Activated gamma-delta T cell treated with Interleukin-2 at 50 U/mL for 16 hours (primary cell): Measurements from ENCODE around the gene HBA2.
"Not testable (repeated sequence)": the region's sequence is repeated elsewhere in the genome, so short reads cannot be mapped to it uniquely, and the experiment has no call there.

Source experiments
- DNase-seq: peaks from one replicate; pipeline ENCODE4 v3.0.0-alpha.2; 2020

HBA2 gene

DNA sequence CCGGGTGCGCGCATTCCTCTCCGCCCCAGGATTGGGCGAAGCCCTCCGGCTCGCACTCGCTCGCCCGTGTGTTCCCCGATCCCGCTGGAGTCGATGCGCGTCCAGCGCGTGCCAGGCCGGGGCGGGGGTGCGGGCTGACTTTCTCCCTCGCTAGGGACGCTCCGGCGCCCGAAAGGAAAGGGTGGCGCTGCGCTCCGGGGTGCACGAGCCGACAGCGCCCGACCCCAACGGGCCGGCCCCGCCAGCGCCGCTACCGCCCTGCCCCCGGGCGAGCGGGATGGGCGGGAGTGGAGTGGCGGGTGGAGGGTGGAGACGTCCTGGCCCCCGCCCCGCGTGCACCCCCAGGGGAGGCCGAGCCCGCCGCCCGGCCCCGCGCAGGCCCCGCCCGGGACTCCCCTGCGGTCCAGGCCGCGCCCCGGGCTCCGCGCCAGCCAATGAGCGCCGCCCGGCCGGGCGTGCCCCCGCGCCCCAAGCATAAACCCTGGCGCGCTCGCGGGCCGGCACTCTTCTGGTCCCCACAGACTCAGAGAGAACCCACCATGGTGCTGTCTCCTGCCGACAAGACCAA, at the start of gene HBA2:
TSS of gene HBA2 (plus strand) at position 503 of the 568 bp plus-strand sequence. CDS start at position 540, 37 bp downstream.
- not testable (repeated sequence) for DNase-seq

GRCh38 chr16:123558-124350, 48.9 kb upstream of the HBA2 start:
- not testable (repeated sequence) for DNase-seq

- DNase-seq = no peak
These were observed 47.7 kb upstream of the HBA2 start for GRCh38 chr16:125011-125410.

DNA sequence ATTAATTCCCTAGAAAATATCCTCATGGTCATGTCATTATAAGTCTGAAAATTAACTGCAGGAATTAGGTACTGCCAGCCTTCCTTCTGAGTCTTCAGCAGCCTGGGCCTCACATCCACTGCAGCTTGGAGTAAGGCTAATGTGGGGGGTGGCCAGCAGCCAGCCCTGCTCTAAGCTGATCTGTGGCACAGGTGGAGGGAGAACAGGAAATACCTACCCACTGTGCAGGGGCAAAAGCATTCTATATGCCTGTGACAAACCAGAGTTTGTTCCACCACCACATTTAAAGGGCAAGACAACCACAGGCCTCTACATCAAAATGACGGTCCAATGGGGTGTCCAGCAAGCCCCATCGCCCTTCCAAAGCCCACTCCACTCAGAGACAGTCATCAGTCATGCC, 43.6 kb upstream of the HBA2 start:
- DNase-seq = no peak

- no peak for DNase-seq
These were observed 42.0 kb upstream of the HBA2 start for GRCh38 chr16:130533-131173.

- no peak for DNase-seq
These were observed 40.6 kb upstream of the HBA2 start for GRCh38 chr16:132120-132519.

- DNase-seq = no peak
These were observed 39.0 kb upstream of the HBA2 start for GRCh38 chr16:133716-134115.

DNA sequence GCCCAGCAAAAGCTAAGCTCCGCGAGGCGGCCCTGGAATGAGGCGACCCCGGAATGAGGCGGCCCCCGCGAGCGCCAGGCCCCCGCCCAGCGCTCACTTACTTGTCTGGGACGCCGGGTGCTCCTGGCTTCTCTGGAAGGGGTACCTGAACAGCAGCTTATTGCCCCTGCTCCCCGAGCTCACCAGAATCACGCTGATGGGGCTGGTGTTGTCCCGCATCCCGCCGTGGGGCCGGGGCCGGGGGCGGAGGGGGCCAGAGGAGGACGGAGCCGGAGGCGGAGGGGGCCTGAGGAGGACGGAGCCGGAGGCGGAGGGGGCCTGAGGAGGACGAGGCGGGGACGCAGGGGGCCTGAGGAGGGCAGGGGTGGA, 34.6 kb upstream of the HBA2 start:
- peak; percentile 19 for DNase-seq

DNA sequence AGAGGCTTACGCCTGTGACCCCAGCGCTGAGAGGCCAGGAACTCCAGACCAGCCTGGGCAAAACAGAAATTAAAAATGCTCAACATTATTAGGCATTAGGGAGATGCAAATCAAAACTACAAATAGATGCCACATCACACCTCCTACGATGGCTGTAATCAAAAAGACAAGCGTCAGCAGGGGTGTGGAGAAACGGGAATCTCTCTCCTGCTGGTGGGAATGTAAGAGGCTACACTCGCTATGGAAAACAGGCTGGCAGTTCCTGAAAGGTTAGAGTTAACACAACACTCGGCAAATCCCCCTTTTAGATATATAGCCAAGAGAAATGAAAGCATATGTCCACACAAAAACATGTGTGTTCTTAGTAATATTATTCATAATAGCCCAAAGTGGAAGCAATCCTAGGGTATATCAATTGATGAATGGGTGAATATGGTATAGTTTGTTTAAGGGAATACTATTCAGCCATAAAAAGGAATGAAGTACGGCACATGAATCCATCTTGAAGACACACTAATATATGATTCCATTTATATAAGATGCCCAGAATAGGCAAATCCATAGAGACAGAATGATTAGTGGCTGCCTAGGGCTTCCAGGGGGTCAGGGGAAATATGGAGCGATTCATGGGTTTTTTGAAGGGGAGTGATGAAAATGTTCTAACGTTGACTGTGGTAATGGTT, 32.4 kb upstream of the HBA2 start:
- no peak for DNase-seq

GRCh38 chr16:142405-142967, 30.2 kb upstream of the HBA2 start:
- DNase-seq = no peak

DNA sequence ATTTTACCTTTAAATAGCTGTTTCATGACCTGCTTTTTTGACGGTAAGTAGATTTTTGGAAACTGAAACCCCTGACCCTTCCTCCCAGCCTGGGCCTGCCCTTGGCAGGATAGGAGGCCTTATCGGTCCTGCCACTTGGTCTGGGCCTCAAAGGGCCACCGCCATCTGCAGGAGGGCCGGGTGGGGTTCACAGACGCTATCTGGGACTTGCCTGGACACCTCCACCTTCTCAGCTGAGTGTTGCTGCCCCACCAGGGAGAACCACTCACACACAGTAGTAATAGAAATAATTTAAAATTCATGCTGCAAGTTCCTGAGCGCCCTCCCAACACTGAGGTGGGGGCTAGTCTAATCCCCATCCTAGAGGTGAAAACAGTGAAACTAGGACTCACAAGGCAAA, 29.6 kb upstream of the HBA2 start:
- no peak for DNase-seq

DNA sequence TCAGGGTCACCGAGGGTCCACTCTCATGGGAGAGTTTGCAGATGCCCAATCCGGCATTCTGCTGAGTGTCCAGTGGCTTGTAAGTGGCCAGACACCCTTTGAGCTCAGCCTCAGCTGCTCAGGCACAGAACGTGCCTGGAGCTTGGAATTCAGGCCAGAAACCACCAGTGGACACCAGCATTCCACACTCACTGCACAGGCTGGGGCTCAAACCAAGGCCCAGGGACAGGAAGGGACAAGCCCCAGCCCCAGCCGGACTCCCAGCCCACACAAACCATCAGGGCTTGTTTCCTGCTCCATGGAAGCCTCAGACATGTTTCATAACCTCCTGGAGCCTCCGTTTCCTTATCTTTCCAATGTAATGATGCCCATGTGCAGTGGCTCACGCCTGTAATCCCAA, 29.2 kb upstream of the HBA2 start:
- DNase-seq = no peak

DNA sequence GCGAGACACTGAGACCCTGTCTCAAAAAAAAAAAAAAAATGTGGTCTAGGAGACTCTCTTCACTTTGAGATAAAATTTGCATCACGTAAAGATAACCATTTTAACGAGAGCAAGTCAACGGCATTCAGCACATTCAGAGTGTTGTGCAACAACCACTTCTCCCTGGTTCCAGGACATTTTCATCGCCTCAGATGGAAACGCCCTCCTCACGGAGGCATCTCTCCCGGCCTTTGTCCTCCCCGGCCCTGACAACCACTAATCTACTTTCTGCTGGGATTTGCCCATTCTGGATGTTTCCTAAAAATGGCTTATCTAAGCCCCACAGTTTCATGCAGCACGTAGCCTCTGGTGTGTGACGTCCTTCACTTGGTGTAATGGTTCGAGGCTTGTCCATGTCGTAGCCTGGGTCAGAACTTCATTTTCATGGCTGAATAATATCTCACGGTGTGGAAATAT, 27.9 kb upstream of the HBA2 start:
- no peak for DNase-seq

DNA sequence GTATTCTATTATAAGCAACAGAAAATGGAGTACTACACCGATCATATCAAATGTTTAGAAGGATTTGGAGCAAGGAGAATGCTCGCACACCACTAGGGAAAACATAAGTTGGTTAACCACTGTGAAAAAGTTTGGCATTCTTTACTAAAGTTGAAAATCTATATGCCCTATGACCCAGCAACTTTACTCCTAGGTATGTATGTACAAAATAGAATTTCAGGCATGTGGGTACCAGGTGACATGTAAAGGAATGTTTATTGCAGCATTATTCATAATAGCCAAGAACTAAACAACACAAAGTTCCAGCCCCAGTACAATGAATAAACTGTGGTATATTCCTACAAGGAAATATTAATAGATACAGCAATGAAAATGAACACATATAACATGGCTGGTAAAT, 26.0 kb upstream of the HBA2 start:
- no peak for DNase-seq

DNA sequence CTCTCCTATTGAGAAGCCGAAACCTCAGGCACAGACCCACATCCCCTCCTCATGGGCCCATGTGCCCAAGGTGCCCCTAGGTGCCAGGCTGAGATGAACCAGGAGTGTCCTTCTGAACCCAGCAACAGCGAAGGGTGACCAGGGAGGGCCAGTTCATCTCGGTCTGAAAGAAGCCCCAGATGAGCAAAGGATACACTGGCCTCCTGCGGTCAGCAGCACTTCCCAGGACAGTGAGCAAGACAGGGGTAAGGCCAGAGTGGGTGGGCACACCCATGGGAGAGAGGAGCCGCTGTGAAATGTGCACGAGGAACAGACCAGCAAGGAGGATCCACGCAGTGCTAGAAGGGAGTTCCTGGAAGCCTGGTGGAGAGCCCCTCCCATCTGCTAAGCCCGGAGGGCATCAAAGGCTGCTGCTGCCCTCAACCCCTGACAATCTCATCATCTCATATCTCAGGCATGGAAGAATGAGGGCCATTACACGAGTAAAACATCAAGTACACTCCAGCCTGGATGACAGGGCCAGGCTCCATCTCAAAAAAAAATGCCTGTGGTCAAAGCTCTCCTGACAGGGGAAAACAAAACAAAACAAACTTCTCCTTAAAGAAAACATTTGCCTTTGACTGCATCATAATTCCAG, 23.5 kb upstream of the HBA2 start:
- no peak for DNase-seq

- no peak for DNase-seq
These were observed 20.2 kb upstream of the HBA2 start, which contains the start of gene HBZ for GRCh38 chr16:152141-153128. Gene HBZ (plus strand): TSS chr16:152644. CDS start chr16:152910, 266 bp downstream.

DNA sequence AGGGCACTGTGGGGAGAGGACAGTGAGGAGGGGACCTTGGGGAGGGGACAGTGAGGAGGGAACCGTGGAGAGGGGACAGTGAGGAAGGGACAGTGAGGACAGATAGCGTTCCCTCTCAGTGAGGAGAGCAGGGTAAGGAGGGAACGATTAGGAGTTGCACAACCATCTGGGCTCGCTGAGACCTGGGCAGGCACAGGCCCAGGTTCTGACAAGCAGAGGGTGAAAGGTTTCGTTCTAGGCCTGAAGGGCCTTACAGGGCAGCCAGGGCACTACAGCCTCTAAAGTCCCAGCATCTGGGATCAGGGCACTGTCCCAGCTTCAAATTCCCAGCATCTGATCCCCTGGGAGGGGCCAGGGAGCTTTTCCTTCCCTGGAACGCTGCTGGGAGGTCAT, 19.6 kb upstream of the HBA2 start:
- not testable (repeated sequence) for DNase-seq

- not testable (repeated sequence) for DNase-seq
These were observed 19.0 kb upstream of the HBA2 start for GRCh38 chr16:153550-154216.

DNA sequence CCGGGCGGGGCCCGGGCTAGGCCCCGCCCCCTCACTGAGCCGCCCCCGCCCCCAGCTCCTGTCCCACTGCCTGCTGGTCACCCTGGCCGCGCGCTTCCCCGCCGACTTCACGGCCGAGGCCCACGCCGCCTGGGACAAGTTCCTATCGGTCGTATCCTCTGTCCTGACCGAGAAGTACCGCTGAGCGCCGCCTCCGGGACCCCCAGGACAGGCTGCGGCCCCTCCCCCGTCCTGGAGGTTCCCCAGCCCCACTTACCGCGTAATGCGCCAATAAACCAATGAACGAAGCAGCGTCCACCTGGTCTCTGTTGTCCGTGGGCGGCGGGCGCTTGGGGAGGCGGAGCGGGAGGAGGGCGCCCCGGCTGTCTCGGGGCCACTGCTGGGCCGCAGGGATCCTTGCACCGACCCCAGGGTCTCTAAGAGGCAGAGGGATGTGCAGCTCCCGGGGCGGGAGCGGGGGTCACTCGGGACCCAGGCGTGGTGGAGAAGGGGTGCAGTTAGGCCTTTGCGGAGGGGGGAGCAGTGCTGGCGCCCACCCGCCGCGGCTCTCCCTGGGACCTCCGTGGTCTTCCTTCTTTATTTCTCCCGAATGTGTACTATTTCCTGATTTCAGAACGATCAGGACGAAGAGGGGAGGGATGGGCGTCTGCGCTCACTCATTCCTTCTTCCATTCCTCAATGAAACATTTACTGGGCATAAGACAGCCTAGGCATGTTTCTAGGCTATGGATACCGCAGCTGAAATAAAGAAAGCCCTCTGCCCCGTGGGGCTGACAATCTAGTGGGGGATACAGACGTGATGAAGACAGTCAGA, 18.3 kb upstream of the HBA2 start:
- DNase-seq = no peak

- no peak for DNase-seq
These were observed 17.7 kb upstream of the HBA2 start for GRCh38 chr16:155031-155398.
